NCI-H1694 treated with DMSO at 0.1 percent for 48 hours (cell line): ENCODE data around the gene TP53BP1.
"Not testable (repeated sequence)": the region's sequence is repeated elsewhere in the genome, so short reads cannot be mapped to it uniquely, and the experiment has no call there.

Experiments used
- DNase-seq: peaks from one replicate; lab custom pipeline; 2025; lab: John Stamatoyannopoulos, UW

The TP53BP1 gene

GRCh38 chr15:43492673-43493601, at the start of gene TP53BP1:
TSS of gene TP53BP1 (minus strand) at chr15:43493156. CDS start at chr15:43493043, 113 bp downstream.
- peak; percentile 78 for DNase-seq

GRCh38 chr15:43541785-43542184, 48.8 kb upstream of the TP53BP1 start:
- DNase-seq, result no peak

- DNase-seq, result no peak
Measured at GRCh38 chr15:43538091-43538490, 45.1 kb upstream of the TP53BP1 start.

GRCh38 chr15:43534897-43535296, 41.9 kb upstream of the TP53BP1 start:
- DNase-seq, result no peak

GRCh38 chr15:43532826-43533225, 39.9 kb upstream of the TP53BP1 start:
- DNase-seq, result not testable (repeated sequence)

GRCh38 chr15:43531018-43531670, 38.2 kb upstream of the TP53BP1 start:
- no peak for DNase-seq

- DNase-seq, result no peak
Measured at GRCh38 chr15:43529587-43530345, 36.8 kb upstream of the TP53BP1 start.

GRCh38 chr15:43529141-43529540, 36.2 kb upstream of the TP53BP1 start:
- DNase-seq, result no peak

- DNase-seq, result no peak
Measured at GRCh38 chr15:43528542-43529007, 35.6 kb upstream of the TP53BP1 start.

- no peak for DNase-seq
Measured at GRCh38 chr15:43527802-43528541, 35.0 kb upstream of the TP53BP1 start.

- DNase-seq, result no peak
Measured at GRCh38 chr15:43527016-43527801, 34.3 kb upstream of the TP53BP1 start.

- DNase-seq, result no peak
Measured at GRCh38 chr15:43526261-43526930, 33.4 kb upstream of the TP53BP1 start.

- no peak for DNase-seq
Measured at GRCh38 chr15:43525131-43525530, 32.2 kb upstream of the TP53BP1 start.

- no peak for DNase-seq
Measured at GRCh38 chr15:43524254-43524845, 31.4 kb upstream of the TP53BP1 start.

GRCh38 chr15:43523646-43524045, 30.7 kb upstream of the TP53BP1 start:
- DNase-seq, result no peak

GRCh38 chr15:43522247-43522646, 29.3 kb upstream of the TP53BP1 start:
- no peak for DNase-seq

- no peak for DNase-seq
Measured at GRCh38 chr15:43521419-43521818, 28.5 kb upstream of the TP53BP1 start.

- DNase-seq, result no peak
Measured at GRCh38 chr15:43520138-43520537, 27.2 kb upstream of the TP53BP1 start.

- no peak for DNase-seq
Measured at GRCh38 chr15:43519196-43519595, 26.2 kb upstream of the TP53BP1 start.
